ENCODE results near the gene NFKB1.
"Not testable (repeated sequence)": the region's sequence is repeated elsewhere in the genome, so short reads cannot be mapped to it uniquely, and the experiment has no call there.

NFKB1 gene, protein sequence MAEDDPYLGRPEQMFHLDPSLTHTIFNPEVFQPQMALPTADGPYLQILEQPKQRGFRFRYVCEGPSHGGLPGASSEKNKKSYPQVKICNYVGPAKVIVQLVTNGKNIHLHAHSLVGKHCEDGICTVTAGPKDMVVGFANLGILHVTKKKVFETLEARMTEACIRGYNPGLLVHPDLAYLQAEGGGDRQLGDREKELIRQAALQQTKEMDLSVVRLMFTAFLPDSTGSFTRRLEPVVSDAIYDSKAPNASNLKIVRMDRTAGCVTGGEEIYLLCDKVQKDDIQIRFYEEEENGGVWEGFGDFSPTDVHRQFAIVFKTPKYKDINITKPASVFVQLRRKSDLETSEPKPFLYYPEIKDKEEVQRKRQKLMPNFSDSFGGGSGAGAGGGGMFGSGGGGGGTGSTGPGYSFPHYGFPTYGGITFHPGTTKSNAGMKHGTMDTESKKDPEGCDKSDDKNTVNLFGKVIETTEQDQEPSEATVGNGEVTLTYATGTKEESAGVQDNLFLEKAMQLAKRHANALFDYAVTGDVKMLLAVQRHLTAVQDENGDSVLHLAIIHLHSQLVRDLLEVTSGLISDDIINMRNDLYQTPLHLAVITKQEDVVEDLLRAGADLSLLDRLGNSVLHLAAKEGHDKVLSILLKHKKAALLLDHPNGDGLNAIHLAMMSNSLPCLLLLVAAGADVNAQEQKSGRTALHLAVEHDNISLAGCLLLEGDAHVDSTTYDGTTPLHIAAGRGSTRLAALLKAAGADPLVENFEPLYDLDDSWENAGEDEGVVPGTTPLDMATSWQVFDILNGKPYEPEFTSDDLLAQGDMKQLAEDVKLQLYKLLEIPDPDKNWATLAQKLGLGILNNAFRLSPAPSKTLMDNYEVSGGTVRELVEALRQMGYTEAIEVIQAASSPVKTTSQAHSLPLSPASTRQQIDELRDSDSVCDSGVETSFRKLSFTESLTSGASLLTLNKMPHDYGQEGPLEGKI

GRCh38 chr4:102500696-102501446 is at the start of gene NFKB1:
Gene NFKB1, plus strand, starts transcription at chr4:102501359. Its CDS starts 24,160 bp downstream, at chr4:102525519.
- peak; percentile 23 for DNase-seq

DNA sequence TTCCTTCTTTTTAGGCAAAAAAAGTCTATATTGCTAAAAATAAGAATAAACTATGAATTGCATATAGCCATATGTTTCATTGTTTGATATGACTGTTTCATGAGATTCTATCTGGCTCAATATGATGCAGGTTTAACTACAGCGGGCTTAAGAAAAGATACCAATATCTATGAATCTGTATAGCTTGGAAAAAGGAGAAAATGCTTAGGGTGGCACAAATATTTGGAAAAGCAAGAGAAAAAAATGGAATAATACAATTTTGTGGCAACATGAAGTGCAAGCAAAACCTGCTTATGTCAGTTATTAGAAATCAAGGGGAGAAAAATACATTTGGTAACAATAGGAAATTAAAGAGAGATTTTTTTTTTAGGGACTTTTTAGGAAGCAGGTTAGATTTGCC is 48.3 kb upstream of the NFKB1 start:
- DNase-seq: no peak

GRCh38 chr4:102453827-102454226 is 47.3 kb upstream of the NFKB1 start:
- no peak for DNase-seq

DNA sequence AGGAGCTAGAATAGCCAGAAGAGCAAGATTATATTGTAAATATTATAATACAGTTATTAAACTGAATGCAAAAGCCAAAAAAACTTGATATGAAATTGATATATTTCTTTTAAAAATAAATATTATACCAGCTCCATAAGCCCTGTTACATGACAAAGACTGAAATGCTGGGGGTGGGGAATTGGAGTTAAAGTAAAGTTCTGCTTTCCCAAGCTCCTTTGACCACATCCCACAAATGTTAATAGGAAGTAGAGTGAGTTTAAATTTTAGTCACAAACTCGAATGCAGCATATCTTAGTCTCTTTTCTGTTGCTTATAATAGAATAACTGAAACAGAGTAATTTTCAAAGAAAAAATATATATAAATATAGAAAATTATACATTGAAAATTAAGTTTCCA is 46.9 kb upstream of the NFKB1 start:
- no peak for DNase-seq

DNA sequence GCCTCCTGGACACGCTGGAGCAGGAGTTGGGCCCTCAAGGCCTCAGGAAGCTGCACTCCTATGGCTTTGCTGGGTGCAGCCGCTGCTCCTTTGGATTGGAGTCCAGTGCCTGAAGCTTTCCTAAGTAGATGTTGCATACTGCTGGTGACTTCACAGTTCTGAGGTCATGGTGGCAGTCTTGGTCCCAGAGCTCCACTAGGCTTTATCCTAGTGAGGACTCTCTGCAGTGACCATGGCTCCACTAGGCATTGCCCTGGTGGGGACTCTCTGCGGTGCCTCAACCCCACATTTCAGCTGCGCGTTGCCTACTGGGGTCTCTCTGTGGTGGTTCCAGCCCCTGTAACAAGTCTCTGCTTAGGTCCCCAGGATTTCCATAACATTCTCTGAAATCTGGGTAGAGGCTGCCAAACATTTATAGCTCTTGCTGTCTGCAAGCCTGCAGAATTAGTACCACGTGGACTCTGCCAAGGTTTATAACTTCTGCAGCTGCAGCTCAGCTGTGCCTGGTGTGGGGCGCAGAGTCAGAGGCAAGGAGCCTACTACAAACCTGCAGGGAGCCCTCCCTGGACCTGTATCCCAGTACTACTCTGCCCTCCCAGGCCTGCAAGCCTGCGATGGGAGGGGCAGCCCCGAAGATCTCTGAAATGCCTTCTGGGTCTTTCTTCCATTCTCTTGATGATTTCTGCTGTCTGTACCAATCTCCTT is 46.0 kb upstream of the NFKB1 start:
- DNase-seq: no peak

DNA sequence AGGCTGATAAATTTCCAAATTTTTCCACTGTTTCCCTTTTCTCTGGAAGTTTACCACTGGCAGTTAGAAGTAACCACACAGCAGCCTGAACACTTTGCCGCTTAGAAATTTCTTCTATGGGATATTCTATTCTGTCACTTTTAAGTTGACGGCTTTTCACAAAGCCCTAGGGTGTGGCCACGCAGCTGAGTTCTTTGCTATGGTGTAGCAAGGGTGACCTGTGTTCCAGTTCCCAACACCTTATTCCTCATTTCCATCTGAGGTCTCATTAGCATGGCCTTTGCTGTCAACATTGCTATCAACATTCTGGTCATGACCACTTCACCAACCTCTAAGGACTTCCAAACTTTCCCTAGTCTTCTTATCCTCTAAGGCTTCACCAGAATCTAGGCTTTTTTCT is 45.4 kb upstream of the NFKB1 start:
- DNase-seq: no peak

GRCh38 chr4:102466298-102466697 is 34.9 kb upstream of the NFKB1 start:
- DNase-seq: no peak

- no peak for DNase-seq
Measured at GRCh38 chr4:102469806-102470205, 31.4 kb upstream of the NFKB1 start.

- no peak for DNase-seq
Measured at GRCh38 chr4:102472441-102473013, 28.6 kb upstream of the NFKB1 start.

GRCh38 chr4:102473476-102473875 is 27.7 kb upstream of the NFKB1 start:
- no peak for DNase-seq

- DNase-seq: no peak
Measured at GRCh38 chr4:102474736-102475504, 26.2 kb upstream of the NFKB1 start.

- DNase-seq: no peak
Measured at GRCh38 chr4:102477657-102478056, 23.5 kb upstream of the NFKB1 start.

GRCh38 chr4:102478186-102478585 is 23.0 kb upstream of the NFKB1 start:
- no peak for DNase-seq

GRCh38 chr4:102479832-102480231 is 21.3 kb upstream of the NFKB1 start:
- DNase-seq: not testable (repeated sequence)

DNA sequence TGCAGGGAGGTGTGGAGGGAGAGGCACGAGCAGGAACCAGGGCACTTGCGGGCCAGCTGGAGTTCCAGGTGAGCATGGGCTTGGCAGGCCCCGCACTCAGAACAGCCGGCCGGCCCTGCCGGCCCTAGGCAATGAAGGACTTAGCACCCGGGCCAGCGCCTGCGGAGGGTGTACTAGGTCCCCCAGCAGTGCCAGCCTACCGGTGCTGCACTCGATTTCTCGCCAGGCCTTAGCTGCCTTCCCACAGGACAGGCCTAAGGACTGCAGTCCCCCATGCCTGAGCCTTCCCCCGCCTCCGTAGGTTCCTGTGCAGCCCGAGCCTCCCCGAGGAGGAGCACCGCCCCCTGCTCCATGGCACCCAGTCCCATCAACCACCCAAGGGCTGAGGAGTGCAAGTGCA is 18.0 kb upstream of the NFKB1 start:
- no peak for DNase-seq

DNA sequence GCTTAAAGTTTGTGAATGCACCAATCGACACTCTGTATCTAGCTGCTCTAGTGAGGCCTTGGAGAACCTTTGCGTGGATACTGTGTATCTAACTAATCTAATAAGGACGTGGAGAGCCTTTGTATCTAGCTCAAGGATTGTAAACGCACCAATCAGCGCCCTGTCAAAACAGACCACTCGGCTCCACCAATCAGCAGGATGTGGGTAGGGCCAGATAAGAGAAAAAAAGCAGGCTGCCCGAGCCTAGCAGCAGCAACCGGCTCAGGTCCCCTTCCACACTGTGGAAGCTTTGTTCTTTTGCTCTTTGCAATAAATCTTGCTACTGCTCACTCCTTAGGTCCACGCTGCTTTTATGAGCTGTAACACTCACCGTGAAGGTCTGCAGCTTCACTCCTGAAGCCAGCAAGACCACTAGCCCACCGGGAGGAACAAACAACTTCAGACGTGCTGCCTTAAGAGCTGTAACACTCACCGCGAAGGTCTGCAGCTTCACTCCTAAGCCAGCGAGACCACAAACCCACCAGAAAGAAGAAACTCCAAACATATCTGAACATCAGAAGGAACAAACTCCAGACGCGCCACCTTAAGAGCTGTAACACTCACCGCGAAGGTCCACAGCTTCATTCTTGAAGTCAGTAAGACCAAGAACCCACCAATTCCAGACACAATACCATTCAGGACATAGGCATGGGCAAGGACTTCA is 17.0 kb upstream of the NFKB1 start:
- not testable (repeated sequence) for DNase-seq

DNA sequence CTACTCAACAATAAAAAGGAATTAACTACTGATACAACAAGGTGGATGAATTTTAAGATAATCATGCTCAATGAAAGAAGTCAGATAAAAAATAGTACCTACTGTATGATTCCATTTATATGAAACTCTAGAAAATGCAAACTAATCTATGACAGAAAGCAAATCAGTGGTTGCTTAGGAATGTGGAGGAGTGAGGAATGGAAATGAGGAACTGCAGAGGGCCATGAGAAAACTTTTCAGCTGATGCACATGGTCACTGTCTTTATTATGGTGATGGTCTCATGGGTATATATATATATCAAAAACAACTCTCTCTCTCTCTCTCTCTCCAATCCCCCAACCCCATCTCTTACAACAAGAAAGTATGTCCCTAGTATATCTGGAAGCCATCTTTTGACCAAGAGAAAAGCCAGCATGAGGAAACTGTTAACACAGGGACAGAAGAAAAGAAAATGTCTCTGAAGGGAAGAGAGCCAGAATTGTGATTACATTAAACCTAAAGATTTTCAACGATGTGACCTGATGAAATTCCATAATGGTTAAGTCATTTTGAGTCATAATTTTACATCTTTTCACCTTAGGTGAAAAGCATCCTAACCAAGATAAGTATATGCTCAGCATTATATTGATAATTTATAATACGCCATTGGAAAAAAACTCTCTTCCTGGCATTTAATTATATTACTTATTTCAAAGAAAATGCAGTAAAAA is 8.5 kb upstream of the NFKB1 start:
- DNase-seq: no peak

DNA sequence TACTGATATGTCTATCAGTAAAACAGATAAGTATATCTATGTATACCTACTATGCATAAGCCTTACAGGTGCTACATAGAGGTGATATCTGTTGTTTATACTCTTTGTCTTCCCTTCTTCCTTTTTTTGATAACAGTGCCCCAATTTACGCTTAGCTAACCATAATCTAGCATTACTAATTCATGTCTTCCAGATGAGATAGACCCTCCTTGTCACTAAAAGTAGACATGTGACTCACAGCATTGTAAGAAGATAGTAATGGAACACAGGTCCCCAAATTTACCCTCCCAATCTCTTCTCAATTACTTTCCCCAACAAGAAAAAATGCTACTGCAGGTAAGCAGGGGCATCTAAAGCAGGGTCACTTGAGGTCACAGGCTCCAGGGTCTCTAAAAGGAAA is 7.9 kb upstream of the NFKB1 start:
- DNase-seq: no peak

DNA sequence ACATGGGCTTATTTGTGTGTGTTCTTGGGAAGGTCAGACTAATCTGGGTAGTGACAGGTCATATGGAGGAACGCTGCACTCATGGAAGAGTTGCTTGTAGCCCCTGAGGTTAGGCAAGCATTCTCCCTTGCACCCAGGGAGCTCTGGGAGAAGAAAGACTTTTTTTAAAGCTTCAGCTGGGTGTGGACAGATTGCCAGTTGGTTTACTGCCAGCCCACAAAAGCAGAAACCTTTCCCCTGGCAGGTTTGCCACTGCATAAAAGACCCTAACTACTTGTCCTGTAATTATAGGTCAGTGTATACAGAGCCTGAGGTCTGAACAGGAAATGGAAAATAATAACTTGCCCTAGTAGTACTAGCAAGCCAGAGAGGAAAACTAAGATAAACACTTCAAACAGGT is 7.4 kb upstream of the NFKB1 start:
- DNase-seq: peak; percentile 35

DNA sequence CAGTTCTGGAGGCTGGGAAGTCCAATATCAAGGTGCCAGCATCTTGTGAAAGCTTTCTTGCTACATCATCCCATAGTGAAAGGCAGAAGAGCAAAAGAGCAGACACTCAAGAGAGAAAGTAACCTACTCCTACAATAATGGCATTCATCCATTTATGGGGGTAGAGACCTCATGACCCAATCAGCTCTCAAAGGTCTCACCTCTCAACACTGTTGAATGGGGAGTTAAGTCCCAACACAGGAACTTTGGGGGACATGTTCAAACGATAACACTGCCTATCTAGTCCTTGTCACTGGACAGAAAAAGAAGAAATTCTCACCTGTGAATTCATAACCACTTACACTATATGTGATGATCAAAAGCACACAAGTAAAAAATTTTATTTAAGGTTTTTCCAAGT is 6.6 kb upstream of the NFKB1 start:
- no peak for DNase-seq

All from NCI-H510A treated with DMSO at 0.1 percent for 48 hours (cell line).